Transverse colon (tissue), 3 donors: ENCODE measurements around the gene TMC7.

Experiments
- CTCF ChIP-seq, 5 experiments: fragments of 200-600 bp in 3 of 5; fragments of 450-650 bp in 2 of 5; sonication (generic) in 3 of 5; IDR thresholded peaks; 1 replicate in 2 of 5; 2 replicates in 3 of 5; pipeline ENCODE4 v1.5.1; 2016 to 2017; ENCODE audit warnings: antibody characterized with exemption in 5 of 5, inconsistent platforms in 3 of 5, mild to moderate bottlenecking in 2 of 5, moderate library complexity in 1 of 5
- EP300 ChIP-seq: sonication (generic); formaldehyde crosslinking; IDR thresholded peaks from one replicate; pipeline ENCODE4 v1.6.1; 2017; ENCODE audit warnings: antibody characterized with exemption, low read depth

GRCh38 chr16:19093631-19094541 is 110.2 kb downstream of the TMC7 start:
- TF ChIP-seq EP300 (no peak), CTCF (IDR thresholded peaks at IDR 0.05) (no peak)
